NCI-H526 (cell line): ENCODE data around the gene FSTL3.
"Not testable (repeated sequence)": the region's sequence is repeated elsewhere in the genome, so short reads cannot be mapped to it uniquely, and the experiment has no call there.

Source experiments
- DNase-seq, 2 experiments: peaks; one replicate each; lab custom pipeline; 2025; lab: John Stamatoyannopoulos, UW

FSTL3 gene

DNA sequence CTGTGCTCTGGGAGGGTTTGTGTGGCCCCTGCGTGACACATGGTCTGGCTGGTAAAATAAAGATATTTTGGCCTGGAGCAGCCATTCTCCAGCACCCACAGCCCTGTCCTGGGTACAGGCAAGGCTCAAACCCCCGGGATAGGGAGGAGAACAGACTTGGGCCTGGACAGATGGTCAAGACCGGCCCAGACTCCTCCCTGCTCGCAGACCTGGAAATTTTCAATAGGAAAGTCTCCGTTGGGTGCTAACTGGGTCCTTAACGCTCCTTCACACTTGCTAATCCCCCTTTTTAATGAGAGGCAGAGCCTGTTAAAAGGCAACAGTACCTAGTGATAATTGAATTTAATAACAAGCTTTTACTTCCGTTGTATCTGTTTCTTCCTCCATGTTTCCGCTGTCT, 35.1 kb downstream of the FSTL3 start:
- DNase-seq = no peak

DNA sequence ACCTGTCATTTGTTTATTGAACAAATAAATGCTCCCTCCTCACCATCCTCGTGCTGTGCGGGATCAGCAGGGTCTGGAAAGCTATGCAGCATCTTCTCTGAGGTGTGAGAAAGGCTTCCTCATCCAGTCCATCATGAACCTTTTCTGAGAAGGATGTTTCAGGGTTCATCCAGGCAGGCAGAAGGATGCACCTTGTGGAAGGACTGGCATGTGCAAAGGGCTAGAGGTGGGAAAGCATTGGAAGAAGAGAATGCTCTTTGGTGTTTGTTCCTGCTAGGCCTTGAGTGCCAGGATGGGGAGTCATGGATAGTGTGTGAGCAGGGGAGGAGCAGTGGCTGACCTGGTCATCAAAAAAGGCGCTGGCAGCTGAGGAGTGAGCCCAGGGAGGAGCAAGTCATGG, 39.2 kb downstream of the FSTL3 start:
- DNase-seq = no peak

GRCh38 chr19:718251-718951, 42.2 kb downstream of the FSTL3 start:
- DNase-seq = no peak

DNA sequence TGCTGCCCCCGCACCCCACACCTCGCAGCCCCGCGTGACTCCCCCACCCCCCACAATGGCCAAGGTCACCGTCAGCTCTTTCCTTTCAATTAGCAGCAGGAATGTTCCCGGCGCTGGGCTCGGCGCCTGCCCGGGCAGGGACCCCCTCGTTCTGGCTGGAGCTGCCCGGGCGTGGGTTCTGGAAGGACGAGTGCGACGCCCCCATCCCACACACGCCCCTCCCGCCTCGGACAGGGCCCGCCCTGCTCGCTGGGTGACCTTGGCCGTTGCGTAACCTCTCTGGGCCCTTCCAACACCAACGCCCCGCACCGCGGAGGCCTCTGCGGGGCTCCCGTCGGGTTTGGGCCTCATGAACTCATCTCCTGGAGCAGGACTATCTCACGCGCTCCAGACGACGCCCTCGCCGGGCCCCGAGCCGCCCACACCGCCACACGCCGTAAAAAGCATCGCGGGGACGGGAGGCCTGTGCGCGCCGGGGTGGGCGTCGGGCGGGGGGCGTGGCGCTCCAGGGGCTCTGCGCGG, 42.9 kb downstream of the FSTL3 start:
- no peak for DNase-seq

DNA sequence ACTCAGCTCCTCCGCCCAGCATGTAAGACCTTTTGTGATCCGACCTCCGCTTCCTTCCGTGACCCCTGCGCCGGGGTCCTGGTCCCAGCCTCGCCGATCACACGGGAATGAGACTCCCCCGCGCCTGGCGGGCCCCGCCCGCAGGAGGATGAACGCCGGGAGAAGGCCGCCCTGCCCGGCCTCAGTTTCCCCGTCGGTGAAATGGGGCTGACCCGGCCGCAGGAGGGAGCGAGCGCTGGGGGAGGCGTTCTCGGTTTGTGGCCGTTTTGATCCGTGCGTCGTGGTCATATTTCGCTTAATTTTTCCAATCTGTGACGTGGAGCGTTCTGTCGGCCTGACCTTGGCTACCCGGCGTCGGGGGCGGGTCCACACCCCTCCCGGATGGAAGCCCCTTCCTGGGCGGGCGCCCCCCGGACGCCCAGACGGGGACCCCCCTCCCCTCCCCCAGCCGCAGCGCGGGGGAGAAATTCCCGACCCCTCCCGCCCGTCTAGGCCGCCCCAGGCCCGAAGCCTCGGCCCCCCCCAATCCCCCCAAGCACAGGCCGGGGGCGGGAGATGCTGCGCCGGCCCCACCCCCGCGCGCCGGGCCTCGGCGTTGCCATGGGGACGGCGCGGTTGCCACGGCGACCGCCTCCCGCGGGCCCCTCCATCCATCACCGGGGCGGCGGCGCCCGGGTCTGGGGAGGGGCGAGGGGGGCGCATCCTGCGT, 43.6 kb downstream of the FSTL3 start:
- DNase-seq = no peak

GRCh38 chr19:720345-721160, 44.4 kb downstream of the FSTL3 start:
- DNase-seq = no peak

GRCh38 chr19:722553-723101, 46.4 kb downstream of the FSTL3 start:
- no peak for DNase-seq

- DNase-seq = no peak
Measured at GRCh38 chr19:723247-723646, 47.1 kb downstream of the FSTL3 start.

DNA sequence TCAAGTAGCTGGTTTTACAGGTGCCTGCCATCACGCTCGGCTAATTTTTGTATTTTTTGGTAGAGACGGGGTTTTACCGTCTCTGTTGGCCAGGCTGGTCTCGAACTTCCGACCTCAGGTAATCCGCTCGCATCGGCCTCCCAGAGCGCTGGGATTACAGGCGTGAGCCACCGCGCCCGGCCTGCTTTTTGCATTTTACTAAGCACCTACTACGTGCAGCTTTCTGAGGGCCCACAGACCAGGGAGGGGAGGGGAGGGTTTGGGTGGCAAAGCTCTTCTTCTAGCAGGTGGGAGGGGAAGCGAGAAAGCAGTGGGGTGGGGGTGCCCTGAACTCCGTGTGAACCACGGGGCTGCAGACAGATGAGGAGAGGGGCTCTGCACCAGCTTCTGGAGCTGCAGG, 47.5 kb downstream of the FSTL3 start:
- DNase-seq = no peak

DNA sequence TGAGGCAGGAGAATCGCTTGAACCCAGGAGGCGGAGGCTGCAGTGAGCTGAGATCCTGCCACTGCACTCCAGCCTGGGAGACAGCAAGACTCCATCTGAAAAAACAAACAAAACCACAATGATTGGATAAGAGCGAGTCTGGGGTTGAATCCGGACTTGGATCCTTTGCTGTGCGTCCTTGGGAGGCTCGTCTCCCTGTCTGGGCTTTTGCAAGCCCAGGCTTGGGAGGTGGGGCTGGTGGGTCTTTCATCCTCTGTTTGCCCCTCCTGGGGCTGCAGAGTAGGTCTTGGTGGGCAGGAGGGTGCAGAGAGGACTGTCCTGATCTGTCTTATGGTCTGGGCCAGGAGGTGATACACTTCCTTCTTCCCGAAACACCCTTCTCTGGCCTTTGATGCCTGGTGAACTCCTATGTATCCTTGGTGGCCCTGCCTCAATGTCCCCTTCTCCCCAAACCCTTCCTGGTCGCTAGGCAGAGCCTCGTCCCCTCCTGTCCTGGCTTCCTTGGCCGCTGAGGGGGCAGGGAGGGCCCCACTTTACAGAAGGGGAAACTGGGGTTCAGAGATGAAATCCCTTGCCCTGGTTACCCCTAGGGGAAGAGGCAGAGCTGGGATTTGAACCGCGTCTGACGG, 49.4 kb downstream of the FSTL3 start:
- no peak for DNase-seq

DNA sequence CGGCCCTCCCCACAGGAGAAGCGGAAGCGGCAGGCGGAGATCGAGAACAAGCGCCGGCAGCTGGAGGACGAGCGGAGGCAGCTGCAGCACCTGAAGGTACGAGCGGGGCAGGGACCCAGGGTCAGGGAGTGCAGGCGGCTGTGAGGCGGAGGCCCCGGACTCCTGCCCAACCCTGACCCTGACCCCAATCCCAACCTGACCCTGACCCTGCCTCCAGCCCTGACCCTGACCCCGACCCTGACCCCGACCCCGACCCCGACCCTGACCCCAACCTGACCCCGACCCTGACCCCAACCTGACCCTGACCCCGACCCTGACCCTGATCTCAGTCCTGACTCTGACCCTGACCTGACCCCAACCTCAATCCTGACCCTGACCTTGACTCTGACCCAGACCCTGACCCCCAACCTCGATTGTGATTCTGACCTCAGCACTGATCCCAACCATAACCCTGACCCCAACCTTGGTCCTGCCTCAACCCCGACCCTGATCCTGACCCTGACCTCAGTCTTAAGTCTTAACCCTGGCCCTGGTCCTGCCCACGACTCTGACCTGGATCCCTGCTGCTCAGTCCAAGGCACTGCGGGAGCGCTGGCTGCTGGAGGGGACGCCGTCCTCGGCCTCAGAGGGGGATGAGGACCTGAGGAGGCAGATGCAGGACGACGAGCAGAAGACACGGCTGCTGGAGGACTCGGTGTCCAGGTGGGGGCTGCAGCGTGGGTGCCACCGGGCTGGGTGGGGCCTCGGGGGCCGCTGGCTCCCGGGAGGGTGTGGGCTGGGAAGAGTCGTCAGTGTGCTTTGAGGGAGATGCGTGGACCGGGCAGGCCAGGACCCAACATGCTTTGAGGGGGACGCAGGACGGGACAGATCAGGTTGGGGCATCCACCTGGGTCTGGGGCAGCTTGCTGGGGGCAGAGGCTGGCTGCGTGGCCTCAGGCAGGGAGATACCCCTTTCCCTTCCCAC, 51.1 kb downstream of the FSTL3 start:
- no peak for DNase-seq

- no peak for DNase-seq
Measured at GRCh38 chr19:728011-728410, 51.8 kb downstream of the FSTL3 start.

GRCh38 chr19:729564-729963, 53.4 kb downstream of the FSTL3 start:
- not testable (repeated sequence) for DNase-seq

DNA sequence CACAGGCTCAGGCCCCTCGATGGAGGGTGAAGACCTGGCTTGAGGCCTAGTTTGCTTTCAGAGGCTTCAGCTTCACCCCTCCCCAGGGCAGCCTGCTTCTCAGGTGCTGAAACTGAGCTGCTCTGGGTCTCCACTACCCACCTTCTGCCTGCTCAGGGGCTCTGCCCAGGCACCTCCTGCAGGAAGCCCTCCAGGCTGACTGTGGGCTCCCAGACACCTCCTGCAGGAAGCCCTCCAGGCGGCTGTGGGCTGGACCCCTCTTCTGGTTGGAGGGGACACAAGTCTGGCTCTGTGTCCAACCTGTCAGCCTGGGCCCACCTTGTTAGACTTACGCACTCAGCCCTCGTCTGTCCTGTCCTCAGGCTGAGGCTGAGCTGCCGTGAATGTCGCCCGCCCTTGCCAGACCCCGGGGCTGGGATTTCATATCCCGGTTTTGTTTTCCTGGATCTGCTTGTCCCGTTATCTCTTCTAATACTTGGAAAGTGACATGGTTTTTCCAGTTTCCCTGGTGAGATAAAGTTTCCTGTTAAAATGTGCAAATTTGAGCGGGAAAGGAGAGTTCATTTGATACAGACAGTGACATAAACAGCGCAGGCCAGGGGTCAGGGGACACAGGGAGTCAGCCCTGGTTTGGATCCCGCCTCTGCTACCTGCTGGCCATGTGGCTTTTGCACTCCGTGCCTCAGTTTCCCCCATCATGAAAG, 53.9 kb downstream of the FSTL3 start:
- no peak for DNase-seq

- no peak for DNase-seq
Measured at GRCh38 chr19:731000-731399, 54.8 kb downstream of the FSTL3 start.

DNA sequence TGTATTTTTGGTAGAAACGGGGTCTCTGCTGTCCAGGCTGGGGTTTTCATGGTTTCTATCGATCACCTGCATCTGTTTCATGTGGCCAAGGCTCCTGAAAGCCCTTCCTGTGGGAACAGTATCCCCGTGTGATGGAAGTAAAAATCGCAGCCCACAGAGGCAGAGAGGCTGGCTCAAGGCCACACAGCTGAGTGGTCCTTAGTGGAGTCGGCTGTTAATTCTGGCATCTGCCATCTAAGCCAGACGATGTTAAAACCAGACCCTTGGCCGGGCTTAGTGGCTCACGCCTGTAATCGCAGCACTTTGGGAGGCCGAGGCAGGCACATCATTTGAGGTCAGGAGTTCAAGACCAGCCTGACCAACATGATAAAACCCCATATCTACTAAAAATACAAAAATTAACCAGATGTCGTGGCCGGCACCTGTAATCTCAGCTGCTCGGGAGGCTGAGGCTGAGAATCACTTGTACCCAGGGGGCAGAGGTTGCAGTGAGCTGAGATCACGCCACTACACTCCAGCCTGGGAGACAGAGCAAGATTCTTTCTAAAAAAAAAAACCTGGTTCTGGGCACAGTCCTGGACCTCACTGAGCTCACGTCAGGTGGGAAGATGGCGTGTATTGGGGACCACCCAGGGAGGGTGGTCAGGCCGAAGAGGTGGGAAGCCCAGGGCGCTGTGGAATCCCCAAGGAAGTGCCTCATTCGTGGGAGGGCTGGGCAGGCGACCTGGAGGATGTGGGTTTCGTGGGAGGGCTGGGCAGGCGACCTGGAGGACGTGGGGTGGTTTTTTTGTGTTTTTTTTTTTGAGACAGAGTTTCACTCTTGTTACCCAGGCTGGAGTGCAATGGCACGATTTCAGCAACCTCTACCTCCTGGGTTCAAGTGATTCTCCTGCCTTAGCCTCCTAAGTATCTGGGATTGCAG, 56.2 kb downstream of the FSTL3 start:
- no peak for DNase-seq
